ENCODE data around the gene DNAJC5. TPM values are rescaled to one million over a fixed set of nuclear protein-coding genes. Genes with fewer than 3 reads are reported as not detected.
"Not testable (repeated sequence)": the region's sequence is repeated elsewhere in the genome, so short reads cannot be mapped to it uniquely, and the experiment has no call there.

The DNAJC5 gene
- total and polyA plus RNA-seq, 2 donors, result 23.3 to 26.1 TPM

DNA sequence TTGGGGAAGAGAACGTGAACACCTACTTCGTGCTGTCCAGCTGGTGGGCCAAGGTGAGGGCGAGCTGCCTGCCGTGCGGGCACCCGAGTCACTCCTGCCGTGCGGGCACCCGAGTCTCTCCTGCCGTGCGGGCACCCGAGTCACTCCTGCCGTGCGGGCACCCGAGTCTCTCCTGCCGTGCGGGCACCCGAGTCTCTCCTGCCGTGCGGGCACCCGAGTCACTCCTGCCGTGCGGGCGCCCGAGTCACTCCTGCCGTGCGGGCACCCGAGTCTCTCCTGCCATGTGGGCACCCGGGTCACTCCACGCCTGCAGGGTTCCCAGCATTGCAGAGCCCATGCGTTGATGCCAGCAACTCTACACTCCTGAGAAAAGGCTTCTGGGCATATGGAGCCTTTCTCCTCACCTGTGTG, 34.6 kb downstream of the DNAJC5 start:
- H3K27me3 ChIP-seq (ENCODE audit: control insufficient read depth in 2 of 2, insufficient read depth in 1 of 2, low read length in 1 of 2); H3K9me3 ChIP-seq (ENCODE audit: control insufficient read depth in 2 of 2, insufficient read depth in 1 of 2, low read length in 1 of 2); H3K4me1 ChIP-seq (ENCODE audit: control insufficient read depth in 2 of 2, insufficient read depth in 2 of 2, low read length in 2 of 2); H3K27ac ChIP-seq (ENCODE audit: low read depth in 1 of 2, low read length in 1 of 2); H3K4me3 ChIP-seq (ENCODE audit: low read length in 2 of 2); DNase-seq (ENCODE audit: low read depth in 6 of 9, low spot score in 9 of 9): not testable (repeated sequence)
- 96% methylated on average over 31 of the region's 31 CpGs for WGBS
- H3K36me3 ChIP-seq (ENCODE audit: control insufficient read depth in 2 of 2, insufficient read depth in 2 of 2, low read length in 1 of 2), result peaks cover 63 to 73% of the 10 kb centered on the region in 2 donors

DNA sequence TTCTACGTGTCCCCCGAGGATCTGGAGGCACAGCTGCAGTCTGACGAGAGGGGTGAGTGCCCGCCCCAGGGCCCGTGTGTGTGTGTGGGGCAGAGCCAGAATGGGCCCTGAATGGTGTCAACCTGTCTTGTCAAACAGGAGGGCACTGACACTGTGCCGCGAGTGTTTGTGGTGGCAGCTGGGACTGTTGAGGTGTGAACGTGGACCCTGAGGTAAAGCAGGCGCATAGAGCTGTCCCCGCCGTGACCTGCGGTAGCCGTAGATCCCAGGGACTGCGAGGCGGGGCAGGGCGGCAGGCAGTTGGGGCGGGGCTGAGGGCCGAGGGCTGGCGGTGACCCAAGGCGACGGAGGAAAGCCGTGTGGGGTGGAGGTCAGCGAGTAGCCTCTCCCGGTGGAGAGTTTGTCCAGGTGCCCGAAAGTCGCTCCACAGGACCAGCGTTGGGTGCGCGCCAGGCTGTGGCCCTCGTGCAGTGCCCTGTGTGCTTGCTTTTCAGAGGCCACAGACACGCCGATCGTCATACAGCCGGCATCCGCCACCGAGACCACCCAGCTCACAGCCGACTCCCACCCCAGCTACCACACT, 36.1 kb downstream of the DNAJC5 start:
- no peak overlapping the region for H3K27ac ChIP-seq (ENCODE audit: low read depth in 1 of 2, low read length in 1 of 2)
- peaks cover 75 to 85% of the 10 kb centered on the region in 2 donors for H3K36me3 ChIP-seq (ENCODE audit: control insufficient read depth in 2 of 2, insufficient read depth in 2 of 2, low read length in 1 of 2)
- no peak overlapping the region for H3K4me3 ChIP-seq (ENCODE audit: low read length in 2 of 2)
- 98% methylated on average over 37 of the region's 37 CpGs for WGBS
- H3K9me3 ChIP-seq (ENCODE audit: control insufficient read depth in 2 of 2, insufficient read depth in 1 of 2, low read length in 1 of 2), result peaks cover 0 to 3% of the 10 kb centered on the region in 2 donors
- H3K4me1 ChIP-seq (ENCODE audit: control insufficient read depth in 2 of 2, insufficient read depth in 2 of 2, low read length in 2 of 2), result no peaks in the 10 kb centered on the region
- no peaks in the 10 kb centered on the region for H3K27me3 ChIP-seq (ENCODE audit: control insufficient read depth in 2 of 2, insufficient read depth in 1 of 2, low read length in 1 of 2)
- no peak for DNase-seq (ENCODE audit: low read depth in 6 of 9, low spot score in 9 of 9)

DNA sequence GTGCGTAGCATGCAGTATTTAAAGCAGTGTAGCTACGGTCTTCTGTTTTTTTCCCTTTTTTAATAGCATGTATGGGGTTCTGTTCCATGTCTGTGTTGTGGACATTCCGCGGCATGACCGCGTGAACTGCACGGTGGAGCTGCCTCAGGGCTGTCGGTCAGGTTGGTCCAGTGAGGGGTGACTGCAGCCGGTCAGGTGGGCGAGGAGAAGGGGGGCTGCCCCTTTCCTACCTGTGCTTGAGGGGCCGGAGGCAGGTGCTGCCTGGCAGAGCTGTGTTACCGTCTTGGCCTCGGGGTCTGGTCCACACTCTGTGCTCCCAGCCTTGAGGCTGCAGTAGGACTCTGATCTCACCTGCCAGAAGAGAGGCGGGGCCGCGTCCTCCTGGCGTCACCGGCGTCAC, 36.8 kb downstream of the DNAJC5 start:
- Histone ChIP-seq H3K27me3 (ENCODE audit: control insufficient read depth in 2 of 2, insufficient read depth in 1 of 2, low read length in 1 of 2) (no peaks in the 10 kb centered on the region), H3K4me1 (ENCODE audit: control insufficient read depth in 2 of 2, insufficient read depth in 2 of 2, low read length in 2 of 2) (no peaks in the 10 kb centered on the region), H3K36me3 (ENCODE audit: control insufficient read depth in 2 of 2, insufficient read depth in 2 of 2, low read length in 1 of 2) (peaks cover 70 to 84% of the 10 kb centered on the region in 2 donors), H3K9me3 (ENCODE audit: control insufficient read depth in 2 of 2, insufficient read depth in 1 of 2, low read length in 1 of 2) (peaks cover 0 to 3% of the 10 kb centered on the region in 2 donors), H3K4me3 (ENCODE audit: low read length in 2 of 2) (no peak overlapping the region), H3K27ac (ENCODE audit: low read depth in 1 of 2, low read length in 1 of 2) (no peak overlapping the region)
- 98% methylated on average over 19 of the region's 19 CpGs for WGBS
- no peak for DNase-seq (ENCODE audit: low read depth in 6 of 9, low spot score in 9 of 9)

DNA sequence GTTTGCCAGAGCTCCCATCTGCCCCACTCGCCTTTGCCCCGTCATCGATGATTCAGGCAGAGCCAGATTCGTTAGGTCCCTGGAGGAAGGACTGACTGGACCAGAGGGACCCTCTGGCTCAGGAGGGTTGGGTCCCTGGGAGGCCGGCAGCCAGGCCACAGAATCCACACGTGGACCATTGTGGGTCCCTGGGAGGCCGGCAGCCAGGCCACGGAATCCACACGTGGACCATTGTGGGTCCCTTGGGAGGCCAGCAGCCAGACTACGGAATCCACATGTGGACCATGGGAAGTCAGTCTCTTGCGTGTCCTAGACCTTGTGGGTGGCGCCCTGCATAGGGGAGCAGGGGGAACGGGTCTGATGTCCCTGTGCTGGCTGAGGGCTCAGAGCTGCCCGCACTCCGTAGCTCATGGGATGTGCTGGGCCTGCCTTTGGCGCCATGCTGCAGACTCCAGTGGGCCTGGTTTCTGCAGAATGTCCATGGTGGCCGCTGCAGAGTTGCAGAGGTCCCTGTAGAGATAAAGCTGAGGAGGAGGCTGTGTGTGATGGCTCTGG, 37.8 kb downstream of the DNAJC5 start:
- DNase-seq (ENCODE audit: low read depth in 6 of 9, low spot score in 9 of 9), result no peak
- peaks cover 0 to 3% of the 10 kb centered on the region in 2 donors for H3K9me3 ChIP-seq (ENCODE audit: control insufficient read depth in 2 of 2, insufficient read depth in 1 of 2, low read length in 1 of 2)
- H3K27ac ChIP-seq (ENCODE audit: low read depth in 1 of 2, low read length in 1 of 2), result no peak overlapping the region
- no peaks in the 10 kb centered on the region for H3K27me3 ChIP-seq (ENCODE audit: control insufficient read depth in 2 of 2, insufficient read depth in 1 of 2, low read length in 1 of 2)
- H3K4me1 ChIP-seq (ENCODE audit: control insufficient read depth in 2 of 2, insufficient read depth in 2 of 2, low read length in 2 of 2), result no peaks in the 10 kb centered on the region
- no peak overlapping the region for H3K4me3 ChIP-seq (ENCODE audit: low read length in 2 of 2)
- WGBS, result 95% methylated on average over 17 of the region's 17 CpGs
- H3K36me3 ChIP-seq (ENCODE audit: control insufficient read depth in 2 of 2, insufficient read depth in 2 of 2, low read length in 1 of 2), result peaks cover 70 to 83% of the 10 kb centered on the region in 2 donors

DNA sequence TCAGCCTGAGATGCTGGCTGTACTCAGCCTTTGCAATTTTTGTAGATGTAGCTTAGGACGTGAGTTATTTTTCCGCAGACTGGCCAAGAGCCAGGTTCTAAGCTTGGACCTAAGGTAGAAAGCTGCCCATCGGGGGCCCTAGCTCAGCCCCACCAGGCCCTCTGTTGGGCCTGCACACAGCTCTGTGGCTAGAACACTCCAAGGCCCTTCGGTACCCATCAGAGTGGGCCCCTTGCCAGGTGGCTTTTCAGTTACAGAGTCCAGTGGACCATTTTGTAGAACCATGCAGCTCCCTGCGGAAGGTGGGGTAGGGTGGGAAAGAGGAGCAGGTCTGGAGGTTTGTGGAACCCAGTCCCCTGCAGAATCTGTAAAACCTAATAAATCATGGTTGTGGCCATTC, 38.7 kb downstream of the DNAJC5 start:
- peaks cover 0 to 7% of the 10 kb centered on the region in 2 donors for H3K9me3 ChIP-seq (ENCODE audit: control insufficient read depth in 2 of 2, insufficient read depth in 1 of 2, low read length in 1 of 2)
- H3K36me3 ChIP-seq (ENCODE audit: control insufficient read depth in 2 of 2, insufficient read depth in 2 of 2, low read length in 1 of 2), result peaks cover 63 to 80% of the 10 kb centered on the region in 2 donors
- whole genome bisulfite sequencing, result 97% methylated on average over 5 of the region's 5 CpGs

DNA sequence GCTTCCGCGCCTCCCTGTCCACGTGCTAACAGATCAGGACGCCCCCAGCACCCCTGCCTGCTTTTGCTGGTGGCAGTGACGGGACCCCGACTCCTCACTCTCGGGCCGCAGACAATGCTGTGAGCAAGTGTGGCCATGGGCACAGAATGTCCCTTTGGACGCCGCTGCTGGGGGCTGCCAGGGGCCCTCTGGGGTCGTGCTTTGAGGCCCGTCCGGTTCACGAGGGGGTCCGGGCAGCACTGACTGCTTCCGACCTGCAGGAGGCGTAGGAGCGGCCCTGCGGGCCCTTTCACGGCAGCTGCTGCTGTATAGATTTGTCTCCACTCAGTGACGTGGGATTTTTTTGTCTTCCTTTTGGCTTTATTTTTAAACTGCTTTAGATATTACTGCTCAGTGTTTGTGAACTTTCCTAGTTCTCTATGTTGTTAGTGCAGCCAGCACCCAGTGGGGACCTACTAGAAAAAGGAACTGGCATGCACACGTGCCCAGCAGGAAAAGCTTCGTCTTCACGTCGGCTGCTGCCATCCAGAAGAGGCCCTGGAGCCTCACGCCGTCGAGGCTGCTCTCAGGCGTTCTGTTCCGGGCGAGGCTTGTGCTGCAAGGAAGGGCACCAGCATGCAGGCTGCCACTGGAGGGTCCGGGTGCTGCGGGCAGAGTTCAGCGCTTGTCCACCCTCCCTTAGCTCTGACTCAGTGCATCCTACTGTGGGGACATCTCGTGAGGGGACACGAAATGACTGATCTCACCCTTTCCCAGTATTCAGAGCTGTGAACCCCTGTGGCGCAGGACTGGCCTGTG, 39.5 kb downstream of the DNAJC5 start:
- WGBS, result 95% methylated on average over 37 of the region's 37 CpGs
- no peak for DNase-seq (ENCODE audit: low read depth in 6 of 9, low spot score in 9 of 9)
- H3K9me3 ChIP-seq (ENCODE audit: control insufficient read depth in 2 of 2, insufficient read depth in 1 of 2, low read length in 1 of 2), result peaks cover 0 to 7% of the 10 kb centered on the region in 2 donors
- peaks cover 0 to 3% of the 10 kb centered on the region in 2 donors for H3K4me1 ChIP-seq (ENCODE audit: control insufficient read depth in 2 of 2, insufficient read depth in 2 of 2, low read length in 2 of 2)
- H3K27me3 ChIP-seq (ENCODE audit: control insufficient read depth in 2 of 2, insufficient read depth in 1 of 2, low read length in 1 of 2), result no peaks in the 10 kb centered on the region
- H3K27ac ChIP-seq (ENCODE audit: low read depth in 1 of 2, low read length in 1 of 2), result no peak overlapping the region
- peaks cover 59 to 80% of the 10 kb centered on the region in 2 donors for H3K36me3 ChIP-seq (ENCODE audit: control insufficient read depth in 2 of 2, insufficient read depth in 2 of 2, low read length in 1 of 2)
- no peak overlapping the region for H3K4me3 ChIP-seq (ENCODE audit: low read length in 2 of 2)

More for the DNA sequence above, 38.7 kb downstream of the DNAJC5 start:
- Histone ChIP-seq H3K4me3 (ENCODE audit: low read length in 2 of 2) (no peak overlapping the region), H3K27ac (ENCODE audit: low read depth in 1 of 2, low read length in 1 of 2) (no peak overlapping the region), H3K4me1 (ENCODE audit: control insufficient read depth in 2 of 2, insufficient read depth in 2 of 2, low read length in 2 of 2) (no peaks in the 10 kb centered on the region), H3K27me3 (ENCODE audit: control insufficient read depth in 2 of 2, insufficient read depth in 1 of 2, low read length in 1 of 2) (no peaks in the 10 kb centered on the region)
- no peak for DNase-seq (ENCODE audit: low read depth in 6 of 9, low spot score in 9 of 9)

DNA sequence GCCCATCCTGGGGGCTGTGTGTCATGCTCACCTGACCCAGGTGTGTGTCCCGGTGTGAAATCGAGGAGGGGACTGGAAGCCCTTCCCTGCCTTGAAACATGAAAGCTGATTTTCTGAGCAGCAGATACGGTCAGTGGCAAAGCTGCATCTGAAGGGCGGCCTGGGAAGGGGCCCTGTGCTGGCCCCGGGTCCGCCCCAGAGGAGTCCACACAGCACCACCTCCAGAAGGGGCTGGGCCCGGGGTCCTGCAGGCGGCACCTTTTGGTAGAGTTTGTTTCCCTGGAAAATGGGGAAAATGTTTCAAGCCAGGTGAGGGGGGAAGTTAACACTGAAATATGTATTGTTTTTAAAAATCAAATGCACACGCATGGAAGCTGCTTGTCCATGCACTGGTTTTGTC, 40.5 kb downstream of the DNAJC5 start:
- Histone ChIP-seq H3K9me3 (ENCODE audit: control insufficient read depth in 2 of 2, insufficient read depth in 1 of 2, low read length in 1 of 2) (peaks cover 0 to 12% of the 10 kb centered on the region in 2 donors), H3K4me3 (ENCODE audit: low read length in 2 of 2) (no peak overlapping the region), H3K36me3 (ENCODE audit: control insufficient read depth in 2 of 2, insufficient read depth in 2 of 2, low read length in 1 of 2) (peaks cover 60 to 81% of the 10 kb centered on the region in 2 donors), H3K27me3 (ENCODE audit: control insufficient read depth in 2 of 2, insufficient read depth in 1 of 2, low read length in 1 of 2) (no peaks in the 10 kb centered on the region), H3K4me1 (ENCODE audit: control insufficient read depth in 2 of 2, insufficient read depth in 2 of 2, low read length in 2 of 2) (peaks cover 0 to 3% of the 10 kb centered on the region in 2 donors), H3K27ac (ENCODE audit: low read depth in 1 of 2, low read length in 1 of 2) (no peak overlapping the region)
- DNase-seq (ENCODE audit: low read depth in 6 of 9, low spot score in 9 of 9), result no peak
- 97% methylated on average over 9 of the region's 9 CpGs for WGBS

DNA sequence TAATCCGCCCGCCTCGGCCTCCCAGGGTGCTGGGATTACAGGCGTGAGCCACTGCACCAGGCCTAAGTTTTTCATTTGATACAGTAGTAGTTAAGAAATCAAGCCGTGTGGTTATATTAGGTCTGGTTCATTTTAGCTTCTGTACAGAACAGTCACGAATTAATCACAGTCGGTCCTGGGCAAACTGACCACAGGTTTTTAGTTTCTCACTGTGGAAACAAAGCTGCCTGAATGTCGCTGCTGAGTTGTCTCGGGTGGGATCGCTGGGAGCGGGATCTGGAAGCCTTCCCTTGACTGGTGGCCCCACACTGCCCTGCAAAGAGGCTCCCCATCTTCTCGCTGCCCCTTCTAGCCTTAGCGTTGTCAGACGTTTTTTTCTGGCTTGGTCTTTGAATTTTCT, 42.7 kb downstream of the DNAJC5 start:
- WGBS, result 96% methylated on average over 14 of the region's 14 CpGs
- Histone ChIP-seq H3K36me3 (ENCODE audit: control insufficient read depth in 2 of 2, insufficient read depth in 2 of 2, low read length in 1 of 2) (peaks cover 46 to 68% of the 10 kb centered on the region in 2 donors), H3K27me3 (ENCODE audit: control insufficient read depth in 2 of 2, insufficient read depth in 1 of 2, low read length in 1 of 2) (no peaks in the 10 kb centered on the region), H3K27ac (ENCODE audit: low read depth in 1 of 2, low read length in 1 of 2) (no peak overlapping the region), H3K9me3 (ENCODE audit: control insufficient read depth in 2 of 2, insufficient read depth in 1 of 2, low read length in 1 of 2) (peaks cover 0 to 15% of the 10 kb centered on the region in 2 donors), H3K4me3 (ENCODE audit: low read length in 2 of 2) (no peak overlapping the region), H3K4me1 (ENCODE audit: control insufficient read depth in 2 of 2, insufficient read depth in 2 of 2, low read length in 2 of 2) (peaks cover 4 to 15% of the 10 kb centered on the region in 2 donors)
- no peak for DNase-seq (ENCODE audit: low read depth in 6 of 9, low spot score in 9 of 9)

Measured in thymus (tissue), 11 donors.